Measurements from ENCODE around the gene FUBP1. TPM values are rescaled to one million over a fixed set of nuclear protein-coding genes. Genes with fewer than 3 reads are reported as not detected.
"Not testable (repeated sequence)": the region's sequence is repeated elsewhere in the genome, so short reads cannot be mapped to it uniquely, and the experiment has no call there.

The FUBP1 gene
- total and polyA plus RNA-seq, 9 of the 15 experiments (the other 6 are each of a cell fraction or from before 2014, with no cell fraction given): 104 to 294 (median 213) TPM

DNA sequence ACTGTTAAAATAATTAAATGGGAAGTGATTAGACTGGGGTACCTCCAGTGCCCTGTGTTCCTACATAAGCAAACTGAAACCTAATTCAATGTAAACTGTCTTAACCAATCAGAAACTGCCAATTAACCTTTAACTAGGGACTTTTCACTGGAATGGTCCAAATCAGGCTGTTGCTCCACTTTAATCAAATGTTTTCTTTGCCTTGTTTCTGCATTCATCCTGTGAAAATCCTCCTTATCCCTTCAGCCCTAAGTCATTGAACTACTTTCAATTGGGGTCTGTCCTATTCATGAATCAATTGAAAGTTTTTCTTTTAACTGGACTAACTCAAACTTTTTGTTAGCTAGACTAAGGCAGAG lies 5.1 kb upstream of the FUBP1 start (continued):
- TF ChIP-seq, protein P1, sequence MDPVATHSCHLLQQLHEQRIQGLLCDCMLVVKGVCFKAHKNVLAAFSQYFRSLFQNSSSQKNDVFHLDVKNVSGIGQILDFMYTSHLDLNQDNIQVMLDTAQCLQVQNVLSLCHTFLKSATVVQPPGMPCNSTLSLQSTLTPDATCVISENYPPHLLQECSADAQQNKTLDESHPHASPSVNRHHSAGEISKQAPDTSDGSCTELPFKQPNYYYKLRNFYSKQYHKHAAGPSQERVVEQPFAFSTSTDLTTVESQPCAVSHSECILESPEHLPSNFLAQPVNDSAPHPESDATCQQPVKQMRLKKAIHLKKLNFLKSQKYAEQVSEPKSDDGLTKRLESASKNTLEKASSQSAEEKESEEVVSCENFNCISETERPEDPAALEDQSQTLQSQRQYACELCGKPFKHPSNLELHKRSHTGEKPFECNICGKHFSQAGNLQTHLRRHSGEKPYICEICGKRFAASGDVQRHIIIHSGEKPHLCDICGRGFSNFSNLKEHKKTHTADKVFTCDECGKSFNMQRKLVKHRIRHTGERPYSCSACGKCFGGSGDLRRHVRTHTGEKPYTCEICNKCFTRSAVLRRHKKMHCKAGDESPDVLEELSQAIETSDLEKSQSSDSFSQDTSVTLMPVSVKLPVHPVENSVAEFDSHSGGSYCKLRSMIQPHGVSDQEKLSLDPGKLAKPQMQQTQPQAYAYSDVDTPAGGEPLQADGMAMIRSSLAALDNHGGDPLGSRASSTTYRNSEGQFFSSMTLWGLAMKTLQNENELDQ (CRISPR knock-in tag; IDR thresholded peaks at IDR 0.05; ENCODE audit: borderline replicate concordance): no peak
- no peak for TF ChIP-seq NFIC (IDR thresholded peaks at IDR 0.05)

- 25% methylated on average over 5 of the region's 8 CpGs for WGBS (ENCODE audit: insufficient coverage, low coverage, missing lambda C conversion rate)
- CTCF ChIA-PET (ENCODE audit: low intra/inter-chr PET ratio); H4K20me1 ChIP-seq (replicated peaks; ENCODE audit: control insufficient read depth, insufficient read depth, low read length); H2AFZ ChIP-seq (ENCODE audit: low read depth, low read length); H3K9me1 ChIP-seq (ENCODE audit: control insufficient read depth, insufficient read depth, low read length); H3K9ac ChIP-seq (ENCODE audit: insufficient read depth in 1 of 2, low read depth in 2 of 2, low read length in 2 of 2); FAIRE-seq; H3K4me3 ChIP-seq; intact Hi-C loops (cut with micrococcal nuclease); H3K27me3 ChIP-seq (ENCODE audit: control insufficient read depth in 2 of 2, insufficient read depth in 2 of 2, low read length in 2 of 2); ATAC-seq; BruUV-seq (replicated peaks); H3K9me3 ChIP-seq (replicated peaks; ENCODE audit: control insufficient read depth, insufficient read depth, low read depth, low read length); DNase-seq (ENCODE audit: extremely low read depth in 1 of 4, low spot score in 3 of 4); H3K27ac ChIP-seq (ENCODE audit: extremely low read depth, low read depth, low read length); H3K4me2 ChIP-seq (ENCODE audit: insufficient read depth, low read length); in situ Hi-C loops (cut with MboI); H3K4me1 ChIP-seq (replicated peaks in 1 of 2; ENCODE audit: control insufficient read depth in 2 of 2, insufficient read depth in 2 of 2, low read length in 2 of 2): not testable (repeated sequence)
- Histone ChIP-seq H3K36me3 (ENCODE audit: control insufficient read depth, insufficient read depth, low read length) (peaks cover 33% of the 10 kb centered on the region), H3K79me2 (ENCODE audit: control insufficient read depth, insufficient read depth, low read length) (peaks cover 88% of the 10 kb centered on the region)
- TF ChIP-seq, protein P2, sequence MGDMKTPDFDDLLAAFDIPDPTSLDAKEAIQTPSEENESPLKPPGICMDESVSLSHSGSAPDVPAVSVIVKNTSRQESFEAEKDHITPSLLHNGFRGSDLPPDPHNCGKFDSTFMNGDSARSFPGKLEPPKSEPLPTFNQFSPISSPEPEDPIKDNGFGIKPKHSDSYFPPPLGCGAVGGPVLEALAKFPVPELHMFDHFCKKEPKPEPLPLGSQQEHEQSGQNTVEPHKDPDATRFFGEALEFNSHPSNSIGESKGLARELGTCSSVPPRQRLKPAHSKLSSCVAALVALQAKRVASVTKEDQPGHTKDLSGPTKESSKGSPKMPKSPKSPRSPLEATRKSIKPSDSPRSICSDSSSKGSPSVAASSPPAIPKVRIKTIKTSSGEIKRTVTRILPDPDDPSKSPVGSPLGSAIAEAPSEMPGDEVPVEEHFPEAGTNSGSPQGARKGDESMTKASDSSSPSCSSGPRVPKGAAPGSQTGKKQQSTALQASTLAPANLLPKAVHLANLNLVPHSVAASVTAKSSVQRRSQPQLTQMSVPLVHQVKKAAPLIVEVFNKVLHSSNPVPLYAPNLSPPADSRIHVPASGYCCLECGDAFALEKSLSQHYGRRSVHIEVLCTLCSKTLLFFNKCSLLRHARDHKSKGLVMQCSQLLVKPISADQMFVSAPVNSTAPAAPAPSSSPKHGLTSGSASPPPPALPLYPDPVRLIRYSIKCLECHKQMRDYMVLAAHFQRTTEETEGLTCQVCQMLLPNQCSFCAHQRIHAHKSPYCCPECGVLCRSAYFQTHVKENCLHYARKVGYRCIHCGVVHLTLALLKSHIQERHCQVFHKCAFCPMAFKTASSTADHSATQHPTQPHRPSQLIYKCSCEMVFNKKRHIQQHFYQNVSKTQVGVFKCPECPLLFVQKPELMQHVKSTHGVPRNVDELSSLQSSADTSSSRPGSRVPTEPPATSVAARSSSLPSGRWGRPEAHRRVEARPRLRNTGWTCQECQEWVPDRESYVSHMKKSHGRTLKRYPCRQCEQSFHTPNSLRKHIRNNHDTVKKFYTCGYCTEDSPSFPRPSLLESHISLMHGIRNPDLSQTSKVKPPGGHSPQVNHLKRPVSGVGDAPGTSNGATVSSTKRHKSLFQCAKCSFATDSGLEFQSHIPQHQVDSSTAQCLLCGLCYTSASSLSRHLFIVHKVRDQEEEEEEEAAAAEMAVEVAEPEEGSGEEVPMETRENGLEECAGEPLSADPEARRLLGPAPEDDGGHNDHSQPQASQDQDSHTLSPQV (IDR thresholded peaks at IDR 0.05): peak; percentile 72
- POLR2A ChIA-PET: interaction anchor here (0.7 to 9.1 kb wide), 3 partner anchors 11 to 19 kb away, joined by 3 to 118 read pairs (median 5); partner anchors contain the start of gene DNAJB4
Observed at GRCh38 chr1:77983352-77983996, 4.6 kb upstream of the FUBP1 start.
